ENCODE data around the gene IRF8. TPM values are rescaled to one million over a fixed set of nuclear protein-coding genes. Genes with fewer than 3 reads are reported as not detected.

IRF8 gene
- total and polyA plus RNA-seq, 10 donors, result 103 to 329 (median 252) TPM

GRCh38 chr16:85924675-85925074 lies 25.7 kb downstream of the IRF8 start:
- intact Hi-C loops (cut with DNase I; ENCODE audit: low total_unique reads), result no loop called here
- 57 to 83% (median 67%) methylated on average over 3 of the region's 3 CpGs for WGBS, 5 donors
- Histone ChIP-seq H3K27ac (no peak overlapping the region), H3K36me3 (peaks cover 0 to 40% (median 20%) of the 10 kb centered on the region in 6 donors), H3K4me3 (no peak overlapping the region), H3K27me3 (replicated peaks in 1 of 7) (peaks cover 0 to 10% (median 0%) of the 10 kb centered on the region in 7 donors), H3K4me1 (peaks cover 7 to 36% (median 25%) of the 10 kb centered on the region in 6 donors), H3K9me3 (no peaks in the 10 kb centered on the region)
- no peak for TF ChIP-seq POLR2A (IDR thresholded peaks at IDR 0.05)
- TF ChIP-seq CTCF (IDR thresholded peaks at IDR 0.05 in 8 of 11, conservative IDR thresholded peaks at IDR 0.05 in 3 of 11), result no peak
- no peak for TF ChIP-seq POLR2AphosphoS5 (IDR thresholded peaks at IDR 0.05)
- DNase-seq, result no peak

- Histone ChIP-seq H3K4me3 (no peak overlapping the region), H3K4me1 (peaks cover 7 to 52% (median 29%) of the 10 kb centered on the region in 6 donors), H3K27me3 (replicated peaks in 1 of 7) (peaks cover 0 to 17% (median 0%) of the 10 kb centered on the region in 7 donors), H3K9me3 (no peaks in the 10 kb centered on the region), H3K27ac (no peak overlapping the region), H3K36me3 (peaks cover 0 to 24% (median 5%) of the 10 kb centered on the region in 6 donors)
- intact Hi-C loops (cut with DNase I; ENCODE audit: low total_unique reads), result no loop called here
- WGBS, 5 donors, result 83 to 89% (median 87%) methylated on average over 8 of the region's 8 CpGs
- DNase-seq, result no peak
- TF ChIP-seq CTCF (IDR thresholded peaks at IDR 0.05 in 8 of 11, conservative IDR thresholded peaks at IDR 0.05 in 3 of 11), result no peak
- TF ChIP-seq POLR2A (IDR thresholded peaks at IDR 0.05), result no peak
Observed at GRCh38 chr16:85926370-85926769, 27.4 kb downstream of the IRF8 start.

- H3K27me3 ChIP-seq (replicated peaks in 1 of 7), result peaks cover 0 to 17% (median 0%) of the 10 kb centered on the region in 7 donors
- H3K36me3 ChIP-seq, result peaks cover 0 to 14% (median under 1%) of the 10 kb centered on the region in 6 donors
- 39 to 54% (median 50%) methylated on average over 16 of the region's 16 CpGs for WGBS, 5 donors
- no peak for DNase-seq
- H3K9me3 ChIP-seq, result no peaks in the 10 kb centered on the region
- H3K27ac ChIP-seq, result peak overlapping the region in 1 of 8 donors; percentile 27
- intact Hi-C loops (cut with DNase I; ENCODE audit: low total_unique reads), result no loop called here
- H3K4me1 ChIP-seq, result peaks cover 7 to 62% (median 39%) of the 10 kb centered on the region in 6 donors
- no peak overlapping the region for H3K4me3 ChIP-seq
- no peak for TF ChIP-seq CTCF (IDR thresholded peaks at IDR 0.05 in 8 of 11, conservative IDR thresholded peaks at IDR 0.05 in 3 of 11)
- TF ChIP-seq POLR2AphosphoS5 (IDR thresholded peaks at IDR 0.05), result no peak
- no peak for TF ChIP-seq POLR2A (IDR thresholded peaks at IDR 0.05)
Observed at GRCh38 chr16:85927371-85927770, 28.4 kb downstream of the IRF8 start.

- WGBS, 5 donors, result 50 to 66% (median 57%) methylated on average over 7 of the region's 7 CpGs
Observed at GRCh38 chr16:85927959-85928358, 29.0 kb downstream of the IRF8 start.

More at GRCh38 chr16:85927959-85928358, 29.0 kb downstream of the IRF8 start:
- Histone ChIP-seq H3K4me3 (no peak overlapping the region), H3K27me3 (replicated peaks in 1 of 7) (peaks cover 0 to 17% (median 0%) of the 10 kb centered on the region in 7 donors), H3K36me3 (peaks cover 0 to 8% (median 0%) of the 10 kb centered on the region in 6 donors), H3K27ac (peak overlapping the region in 3 of 8 donors; percentile 27 to 46 (median 32)), H3K4me1 (peaks cover 7 to 68% (median 41%) of the 10 kb centered on the region in 6 donors), H3K9me3 (no peaks in the 10 kb centered on the region)
- DNase-seq, result no peak
- TF ChIP-seq POLR2AphosphoS5 (IDR thresholded peaks at IDR 0.05), result no peak
- intact Hi-C loops (cut with DNase I; ENCODE audit: low total_unique reads), result no loop called here
